GM18909 (cell line): ENCODE data around the gene PSMD9.

Experiments
- ATAC-seq: cut with Tn5 transposase; IDR thresholded peaks from one replicate; pipeline ENCODE4 v1.9.1; 2021; ENCODE audit warnings: mild to moderate bottlenecking; ENCODE audit not compliant: unreplicated experiment, poor library complexity

PSMD9 gene

GRCh38 chr12:121949648-121950397 is 61.2 kb downstream of the PSMD9 start:
- ATAC-seq: no peak

- ATAC-seq: no peak
Observed at GRCh38 chr12:121953117-121953692, 64.6 kb downstream of the PSMD9 start.

- ATAC-seq: no peak
Observed at GRCh38 chr12:121953695-121954094, 65.1 kb downstream of the PSMD9 start.

DNA sequence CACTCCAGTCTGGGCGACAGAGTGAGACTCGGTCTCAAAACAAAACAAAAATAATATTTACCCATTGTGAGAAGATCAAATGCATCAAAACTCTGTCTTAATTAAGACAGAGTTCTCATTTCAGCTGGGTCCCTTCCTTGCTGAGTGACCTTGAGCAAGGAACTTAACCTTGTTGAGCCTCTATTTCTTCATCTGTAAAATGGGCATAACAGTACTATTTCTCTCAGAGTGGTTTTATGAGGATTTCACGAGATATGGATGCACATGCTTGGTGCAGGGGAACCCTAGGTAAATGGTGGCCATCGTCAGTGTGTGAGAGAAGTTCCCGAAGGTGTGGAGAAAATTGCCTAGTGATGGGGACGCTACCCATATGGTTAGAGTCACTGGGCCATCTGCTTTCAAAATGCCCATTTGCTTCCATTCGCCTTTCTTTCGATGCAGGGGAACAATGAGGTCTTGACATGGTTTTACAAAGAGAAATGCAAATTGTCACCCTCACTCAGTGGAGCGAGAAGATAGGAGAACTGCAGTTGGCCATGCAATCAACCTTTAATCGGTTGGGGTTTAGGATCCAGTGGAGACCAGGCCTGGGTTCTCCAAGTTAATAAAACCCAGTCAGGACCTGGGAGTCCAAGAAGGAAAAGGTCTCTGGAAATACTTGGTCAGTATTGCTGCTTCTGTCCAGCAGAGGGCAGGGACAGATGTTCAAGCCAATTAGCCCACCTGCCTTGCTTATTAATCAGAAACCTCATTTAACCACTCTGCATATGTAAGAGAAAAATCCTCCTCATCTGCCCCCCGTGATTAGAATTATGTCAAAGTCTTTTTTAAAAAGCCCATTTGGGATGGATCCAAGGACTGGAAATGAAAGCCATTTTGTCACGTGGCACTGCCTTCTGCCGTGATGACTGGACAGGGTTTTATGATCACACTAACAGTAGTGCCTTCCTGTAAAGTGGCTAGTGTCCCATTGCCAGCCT is 67.0 kb downstream of the PSMD9 start:
- no peak for ATAC-seq

DNA sequence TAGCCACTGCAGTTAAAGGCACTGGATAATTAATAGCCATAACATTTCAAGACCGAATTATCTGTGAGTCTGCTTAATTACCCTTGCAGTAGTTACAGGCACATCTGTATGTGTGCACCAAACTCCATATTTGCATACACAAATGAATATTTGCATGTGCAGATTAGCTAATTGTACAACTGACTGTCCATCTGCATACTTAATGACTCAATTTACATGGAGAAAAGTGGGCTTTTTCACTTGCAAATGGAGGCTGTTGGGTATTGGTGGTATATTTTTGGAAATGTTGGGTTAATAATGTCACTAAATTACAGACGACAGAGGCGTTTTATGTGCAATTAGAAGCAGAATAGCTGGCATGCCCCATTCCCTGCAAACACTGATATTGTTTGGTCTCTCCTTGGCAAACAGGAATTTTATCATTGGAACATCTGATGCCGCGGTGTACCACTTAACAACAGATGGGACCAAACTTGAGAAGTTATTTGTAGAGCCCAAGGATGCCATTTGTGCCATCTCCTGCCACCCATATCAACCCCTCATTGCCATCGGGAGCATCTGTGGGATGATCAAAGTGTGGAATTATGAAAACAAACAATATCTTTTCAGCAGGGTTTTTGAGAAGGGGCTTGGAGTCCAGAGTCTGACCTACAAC is 69.4 kb downstream of the PSMD9 start:
- no peak for ATAC-seq

- ATAC-seq: no peak
Observed at GRCh38 chr12:121958541-121959240, 70.1 kb downstream of the PSMD9 start.

- ATAC-seq: no peak
Observed at GRCh38 chr12:121960541-121960940, 72.0 kb downstream of the PSMD9 start.

- no peak for ATAC-seq
Observed at GRCh38 chr12:121961195-121961879, 72.7 kb downstream of the PSMD9 start.

DNA sequence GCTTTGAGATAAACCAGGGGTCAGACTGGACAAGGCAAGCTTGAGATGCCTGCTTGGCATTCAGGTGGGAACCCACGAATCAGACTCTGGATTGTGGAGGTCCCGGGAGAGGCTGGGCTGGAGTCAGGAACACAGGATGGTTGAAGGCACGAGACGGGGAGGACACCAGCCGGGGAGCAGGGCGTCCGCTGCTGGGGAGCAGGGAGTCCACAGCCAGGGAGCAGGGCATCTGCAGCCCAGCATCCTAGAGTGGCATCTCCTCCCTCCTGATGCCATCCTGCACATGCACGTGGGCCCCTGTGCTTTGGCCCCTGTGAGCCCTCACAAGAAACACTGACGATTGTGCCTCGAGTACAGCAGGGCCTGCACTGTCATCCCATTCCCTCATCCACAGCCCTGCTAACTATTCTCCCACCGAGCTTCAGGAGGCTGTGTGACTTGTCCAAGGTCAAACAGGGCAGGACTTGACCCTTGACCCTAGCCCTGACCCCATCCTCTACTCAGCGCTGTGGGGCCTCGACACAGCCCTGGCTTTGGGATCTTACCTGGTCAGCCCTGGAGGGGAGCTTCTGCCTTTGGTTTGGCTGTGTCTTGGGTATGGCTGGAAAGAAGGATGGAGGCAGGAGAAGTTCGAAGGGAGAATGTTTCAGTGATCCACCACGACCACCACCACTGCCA is 74.9 kb downstream of the PSMD9 start:
- ATAC-seq: no peak

GRCh38 chr12:121964813-121965643 is 76.4 kb downstream of the PSMD9 start:
- ATAC-seq: no peak

DNA sequence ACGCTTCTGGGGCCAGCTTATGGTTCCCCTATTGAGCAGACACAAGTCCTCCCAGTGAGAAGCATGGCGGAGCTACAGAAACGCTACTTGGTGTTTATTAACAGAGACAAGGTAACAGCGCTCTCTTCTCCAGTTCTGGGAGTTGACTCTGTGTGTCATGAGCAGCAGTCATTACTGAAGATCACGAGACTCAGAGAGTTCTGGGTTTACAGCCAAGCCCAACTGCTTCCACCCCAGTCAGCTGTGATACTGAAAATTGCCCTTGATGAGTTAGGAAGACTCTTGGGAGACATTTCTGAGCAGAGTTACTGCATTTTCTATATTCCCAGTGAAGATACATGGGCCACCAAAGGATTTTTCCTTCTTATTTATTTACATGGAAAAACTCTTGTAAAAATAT is 78.4 kb downstream of the PSMD9 start:
- ATAC-seq: no peak
